ENCODE data around the gene MYO1H.

MYO1H gene

GRCh38 chr12:109389146-109389545, 41.4 kb downstream of the MYO1H start:
- no peak overlapping the region for H3K4me3 ChIP-seq (ENCODE audit: low read depth, low read length)
- CTCF ChIA-PET, result interaction anchor here (0.6 to 4.9 kb wide), 15 partner anchors 9 to 290 kb away, joined by 3 to 93 read pairs (median 3); no protein-coding TSS in a partner anchor
- TF ChIP-seq ZNF175 (tag by site-specific recombination; IDR thresholded peaks at IDR 0.05) (no peak), ZNF48 (tag by site-specific recombination; IDR thresholded peaks at IDR 0.05) (no peak), SP3 (tag by site-specific recombination; IDR thresholded peaks at IDR 0.05) (no peak)

GRCh38 chr12:109393437-109394345, 46.0 kb downstream of the MYO1H start:
- POLR2A ChIA-PET, result no interaction called here
- no peaks in the 10 kb centered on the region for H3K4me1 ChIP-seq (ENCODE audit: control insufficient read depth, insufficient read depth, low read length)
- H3K9me3 ChIP-seq (ENCODE audit: control insufficient read depth, insufficient read depth, low read depth, low read length), result no peaks in the 10 kb centered on the region
- no peak overlapping the region for H3K4me3 ChIP-seq (ENCODE audit: low read depth, low read length)
- CTCF ChIA-PET, result interaction anchor here (0.5 to 4.0 kb wide), 41 partner anchors 10 to 1197 kb away, joined by 3 to 42 read pairs (median 4); partner anchors contain the start of gene MYO1H
- no peak overlapping the region for H3K27ac ChIP-seq (ENCODE audit: extremely low read depth, low read depth, low read length)
- no peaks in the 10 kb centered on the region for H3K36me3 ChIP-seq (ENCODE audit: control insufficient read depth in 2 of 2, insufficient read depth in 1 of 2, low read length in 2 of 2)
- TF ChIP-seq ZNF155 (tag by site-specific recombination; IDR thresholded peaks at IDR 0.05), result no peak
- TF ChIP-seq IKZF3 (tag by site-specific recombination; IDR thresholded peaks at IDR 0.05), result no peak
- TF ChIP-seq ZNF157 (tag by site-specific recombination; IDR thresholded peaks at IDR 0.05), result 0 out of 2 replicates have a peak, but pooled peaks have one; percentile 17
- no peak for TF ChIP-seq ZSCAN5A (tag by site-specific recombination; IDR thresholded peaks at IDR 0.05)
- TF ChIP-seq ZNF132 (tag by site-specific recombination; IDR thresholded peaks at IDR 0.05; ENCODE audit: borderline replicate concordance), result no peak
- no peak for TF ChIP-seq FEZF1 (tag by site-specific recombination; IDR thresholded peaks at IDR 0.05)
- peak; percentile 80 for TF ChIP-seq ZNF654 (tag by site-specific recombination; IDR thresholded peaks at IDR 0.05; ENCODE audit: low read depth)
- TF ChIP-seq ZNF133 (tag by site-specific recombination; IDR thresholded peaks at IDR 0.05), result peak; percentile 32; the same call in 1 of the 2 replicates
- TF ChIP-seq ZNF791 (tag by site-specific recombination; IDR thresholded peaks at IDR 0.05), result no peak
- no peak for TF ChIP-seq ZNF513 (tag by site-specific recombination; IDR thresholded peaks at IDR 0.05)
- TF ChIP-seq ZNF600 (tag by site-specific recombination; IDR thresholded peaks at IDR 0.05), result no peak
- TF ChIP-seq ZNF776 (tag by site-specific recombination; IDR thresholded peaks at IDR 0.05; ENCODE audit: borderline replicate concordance), result no peak
- TF ChIP-seq ZNF488 (tag by site-specific recombination; IDR thresholded peaks at IDR 0.05), result no peak
- no peak for TF ChIP-seq KLF9 (tag by site-specific recombination; IDR thresholded peaks at IDR 0.05; ENCODE audit: low read depth)
- TF ChIP-seq ZNF112 (tag by site-specific recombination; IDR thresholded peaks at IDR 0.05), result no peak
- TF ChIP-seq ZNF366 (tag by site-specific recombination; conservative IDR thresholded peaks at IDR 0.05), result peak; percentile 98
- no peak for TF ChIP-seq ZNF16 (tag by site-specific recombination; IDR thresholded peaks at IDR 0.05; ENCODE audit: low read depth)
- TF ChIP-seq ZBTB7A (tag by site-specific recombination; IDR thresholded peaks at IDR 0.05; ENCODE audit: low read depth), result no peak
- TF ChIP-seq ZBTB8A (tag by site-specific recombination; IDR thresholded peaks at IDR 0.05), result no peak
- no peak for TF ChIP-seq ZNF311 (tag by site-specific recombination; IDR thresholded peaks at IDR 0.05; ENCODE audit: borderline replicate concordance)
- no peak for TF ChIP-seq ZNF121 (tag by site-specific recombination; IDR thresholded peaks at IDR 0.05)
- TF ChIP-seq ZNF266 (tag by site-specific recombination; IDR thresholded peaks at IDR 0.05; ENCODE audit: low read depth), result no peak
- TF ChIP-seq ZBTB17 (tag by site-specific recombination; IDR thresholded peaks at IDR 0.05), result peak; percentile 99
- no peak for TF ChIP-seq KLF10 (tag by site-specific recombination; IDR thresholded peaks at IDR 0.05)
- TF ChIP-seq ZNF394 (tag by site-specific recombination; IDR thresholded peaks at IDR 0.05; ENCODE audit: borderline replicate concordance), result no peak
- no peak for TF ChIP-seq HOXD13 (CRISPR knock-in tag; IDR thresholded peaks at IDR 0.05; ENCODE audit: borderline replicate concordance)
- no peak for TF ChIP-seq ZNF626 (tag by site-specific recombination; IDR thresholded peaks at IDR 0.05)
- no peak for TF ChIP-seq ZNF658 (tag by site-specific recombination; IDR thresholded peaks at IDR 0.05)

More at GRCh38 chr12:109389146-109389545, 41.4 kb downstream of the MYO1H start:
- no peaks in the 10 kb centered on the region for H3K9me3 ChIP-seq (ENCODE audit: control insufficient read depth, insufficient read depth, low read depth, low read length)
- H3K4me1 ChIP-seq (ENCODE audit: control insufficient read depth, insufficient read depth, low read length), result no peaks in the 10 kb centered on the region
- H3K36me3 ChIP-seq (ENCODE audit: control insufficient read depth in 2 of 2, insufficient read depth in 1 of 2, low read length in 2 of 2), result no peaks in the 10 kb centered on the region
- POLR2A ChIA-PET, result interaction anchor here (1.4 kb wide), 1 partner anchor 10 kb away, joined by 4 read pairs; no protein-coding TSS in a partner anchor
- H3K27ac ChIP-seq (ENCODE audit: extremely low read depth, low read depth, low read length), result no peak overlapping the region
